ENCODE results near the gene POMGNT2. TPM values are rescaled to one million over a fixed set of nuclear protein-coding genes. Genes with fewer than 3 reads are reported as not detected.

The POMGNT2 gene
- total and polyA plus RNA-seq, 2 experiments from 2014 or later: 10.7 to 26.1 TPM

GRCh38 chr3:43144761-43145490, 39.0 kb upstream of the POMGNT2 start:
- Mint-ChIP-seq H3K4me3 (no peak overlapping the region), H3K9me3 (no peaks in the 10 kb centered on the region; the same call in 2 of the 3 replicates)

GRCh38 chr3:43142472-43142871, 36.6 kb upstream of the POMGNT2 start:
- H3K4me2 ChIP-seq: no peak overlapping the region
- no peaks in the 10 kb centered on the region; the same call in 2 of the 3 replicates for H3K9me3 Mint-ChIP-seq
- 0 out of 2 replicates have a peak overlapping the region, but pooled peaks have one; percentile 6 for H2AFZ ChIP-seq
- no peaks in the 10 kb centered on the region for H4K20me1 ChIP-seq (replicated peaks; ENCODE audit: insufficient read depth)
- H3K36me3 ChIP-seq (ENCODE audit: insufficient read depth): no peaks in the 10 kb centered on the region
- H3K36me3 Mint-ChIP-seq (ENCODE audit: low read depth): no peaks in the 10 kb centered on the region
- H3K4me3 Mint-ChIP-seq: no peak overlapping the region
- peaks cover 28% of the 10 kb centered on the region for H3K4me1 Mint-ChIP-seq
- no peaks in the 10 kb centered on the region for H3K27me3 Mint-ChIP-seq (ENCODE audit: insufficient read depth, low read depth, poor library complexity)
- peaks cover 36% of the 10 kb centered on the region for H3K4me1 ChIP-seq (ENCODE audit: insufficient read depth)
- no peak overlapping the region for H3K27ac Mint-ChIP-seq
- ATAC-seq (peak; percentile 69), DNase-seq (ENCODE audit: low spot score) (peak; percentile 27)
- no peaks in the 10 kb centered on the region for H3K27me3 ChIP-seq (ENCODE audit: insufficient read depth)
- 0 out of 2 replicates have a peak, but pooled peaks cover 9% of the 10 kb centered on the region for H3K9me2 ChIP-seq (ENCODE audit: insufficient read depth)
- H3K79me2 ChIP-seq (replicated peaks; ENCODE audit: insufficient read depth): no peaks in the 10 kb centered on the region
- no peak overlapping the region for H3K4me3 ChIP-seq
- H3F3A ChIP-seq (replicated peaks; ENCODE audit: low read depth): no peaks in the 10 kb centered on the region
- H3K27ac ChIP-seq (ENCODE audit: low read depth): no peak overlapping the region
- no peak for TF ChIP-seq EZH2phosphoT487 (IDR thresholded peaks at IDR 0.05; ENCODE audit: unreplicated experiment)
- TF ChIP-seq ZNF114 (CRISPR knock-in tag; IDR thresholded peaks at IDR 0.05): no peak
- no peak for TF ChIP-seq ZNF462 (CRISPR knock-in tag; IDR thresholded peaks at IDR 0.05)

More at GRCh38 chr3:43144761-43145490, 39.0 kb upstream of the POMGNT2 start:
- DNase-seq (ENCODE audit: low spot score) (peak; percentile 11), ATAC-seq (no peak)
- Histone ChIP-seq H4K20me1 (replicated peaks; ENCODE audit: insufficient read depth) (no peaks in the 10 kb centered on the region), H3K4me2 (0 out of 2 replicates have a peak overlapping the region, but pooled peaks have one; percentile 22), H3K4me1 (ENCODE audit: insufficient read depth) (peaks cover 30% of the 10 kb centered on the region), H3K27me3 (ENCODE audit: insufficient read depth) (no peaks in the 10 kb centered on the region), H3K9me2 (ENCODE audit: insufficient read depth) (peaks cover 15% of the 10 kb centered on the region; the same call in 1 of the 2 replicates), H3K36me3 (ENCODE audit: insufficient read depth) (no peaks in the 10 kb centered on the region), H3K4me3 (no peak overlapping the region), H3K79me2 (replicated peaks; ENCODE audit: insufficient read depth) (no peaks in the 10 kb centered on the region), H3F3A (replicated peaks; ENCODE audit: low read depth) (no peaks in the 10 kb centered on the region), H2AFZ (no peak overlapping the region), H3K27ac (ENCODE audit: low read depth) (no peak overlapping the region)
- peak overlapping the region; percentile 25; the same call in 1 of the 2 replicates for H3K27ac Mint-ChIP-seq
- no peaks in the 10 kb centered on the region for H3K27me3 Mint-ChIP-seq (ENCODE audit: insufficient read depth, low read depth, poor library complexity)
- no peaks in the 10 kb centered on the region for H3K36me3 Mint-ChIP-seq (ENCODE audit: low read depth)
- H3K4me1 Mint-ChIP-seq: peaks cover 28% of the 10 kb centered on the region
- TF ChIP-seq ETS1 (IDR thresholded peaks at IDR 0.05) (no peak), STAT1 (IDR thresholded peaks at IDR 0.05; ENCODE audit: unreplicated experiment) (no peak), EZH2 (IDR thresholded peaks at IDR 0.05; ENCODE audit: low read depth, unreplicated experiment) (no peak), JUNB (IDR thresholded peaks at IDR 0.05; ENCODE audit: unreplicated experiment) (no peak), POLR2AphosphoS5 (IDR thresholded peaks at IDR 0.05; ENCODE audit: low read depth) (no peak), ZNF114 (CRISPR knock-in tag; IDR thresholded peaks at IDR 0.05) (no peak), CTCF (conservative IDR thresholded peaks at IDR 0.05; ENCODE audit: low read depth in 2 of 2) (no peak), ZNF331 (CRISPR knock-in tag; IDR thresholded peaks at IDR 0.05; ENCODE audit: low read depth) (no peak), EZH2phosphoT487 (IDR thresholded peaks at IDR 0.05; ENCODE audit: unreplicated experiment) (no peak)
